ENCODE measurements around the gene TM6SF1.

Gene TM6SF1

DNA sequence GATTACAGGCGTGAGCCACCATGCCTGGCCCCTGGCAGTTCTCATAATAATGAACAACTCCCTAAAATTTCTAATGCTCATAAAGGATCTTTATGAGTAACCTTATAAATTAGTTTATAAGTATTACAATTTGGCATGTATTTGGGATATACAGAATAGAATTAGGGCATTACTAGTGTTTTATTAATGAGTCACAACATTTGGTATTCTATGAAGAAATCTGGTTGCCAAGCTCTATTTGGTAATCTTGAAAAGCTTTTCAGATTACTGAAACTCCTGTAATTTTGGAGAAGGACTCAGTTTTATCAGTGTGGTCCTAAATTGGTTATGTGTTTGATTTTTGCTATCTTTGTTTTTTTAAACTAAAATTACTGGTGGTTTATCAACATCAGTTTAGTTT, 45.8 kb downstream of the TM6SF1 start:
- DNase-seq (ENCODE audit: low spot score) = no peak
- TF ChIP-seq, protein P1, sequence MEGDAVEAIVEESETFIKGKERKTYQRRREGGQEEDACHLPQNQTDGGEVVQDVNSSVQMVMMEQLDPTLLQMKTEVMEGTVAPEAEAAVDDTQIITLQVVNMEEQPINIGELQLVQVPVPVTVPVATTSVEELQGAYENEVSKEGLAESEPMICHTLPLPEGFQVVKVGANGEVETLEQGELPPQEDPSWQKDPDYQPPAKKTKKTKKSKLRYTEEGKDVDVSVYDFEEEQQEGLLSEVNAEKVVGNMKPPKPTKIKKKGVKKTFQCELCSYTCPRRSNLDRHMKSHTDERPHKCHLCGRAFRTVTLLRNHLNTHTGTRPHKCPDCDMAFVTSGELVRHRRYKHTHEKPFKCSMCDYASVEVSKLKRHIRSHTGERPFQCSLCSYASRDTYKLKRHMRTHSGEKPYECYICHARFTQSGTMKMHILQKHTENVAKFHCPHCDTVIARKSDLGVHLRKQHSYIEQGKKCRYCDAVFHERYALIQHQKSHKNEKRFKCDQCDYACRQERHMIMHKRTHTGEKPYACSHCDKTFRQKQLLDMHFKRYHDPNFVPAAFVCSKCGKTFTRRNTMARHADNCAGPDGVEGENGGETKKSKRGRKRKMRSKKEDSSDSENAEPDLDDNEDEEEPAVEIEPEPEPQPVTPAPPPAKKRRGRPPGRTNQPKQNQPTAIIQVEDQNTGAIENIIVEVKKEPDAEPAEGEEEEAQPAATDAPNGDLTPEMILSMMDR (IDR thresholded peaks at IDR 0.05; ENCODE audit: extremely low read depth, missing control alignments) = no peak

DNA sequence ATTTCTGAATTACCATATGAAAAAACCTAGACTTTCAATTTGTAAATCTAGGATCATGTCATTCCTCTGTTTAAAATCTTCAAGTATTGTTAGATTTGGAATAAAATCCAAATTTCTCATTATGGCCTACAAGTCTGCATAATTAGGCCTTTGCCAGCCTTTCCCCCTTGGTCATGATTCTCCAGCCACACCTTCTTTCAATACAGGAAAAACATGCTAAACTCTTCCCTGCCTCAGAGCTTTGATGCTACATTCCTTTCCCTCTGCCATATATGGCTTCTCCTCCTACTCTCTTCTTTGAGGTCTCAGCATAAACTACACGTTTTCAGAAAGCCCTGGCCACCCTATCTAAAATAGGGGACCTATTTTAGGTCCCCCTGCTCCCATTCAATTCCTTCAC, 48.5 kb downstream of the TM6SF1 start:
- TF ChIP-seq, protein P1 (IDR thresholded peaks at IDR 0.05; ENCODE audit: extremely low read depth, missing control alignments) = no peak
- no peak for DNase-seq (ENCODE audit: low spot score)

DNA sequence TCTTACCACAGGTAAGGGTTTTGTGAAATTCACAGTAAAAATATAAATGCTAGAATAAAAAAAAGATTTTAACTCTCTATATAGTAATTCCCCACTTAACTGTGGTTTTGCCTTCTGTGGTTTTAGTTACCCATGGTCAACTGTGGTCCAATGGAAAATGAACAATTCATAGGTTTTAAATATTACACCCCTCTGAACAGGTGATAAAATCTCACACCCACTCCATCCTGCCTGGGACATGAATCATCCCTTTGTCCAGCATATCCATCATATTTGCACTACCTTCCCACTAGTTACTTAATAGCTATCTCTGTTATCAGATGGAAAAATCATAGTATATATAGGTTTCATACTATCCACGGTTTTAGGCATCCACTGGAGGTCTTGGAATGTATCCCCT, 50.9 kb downstream of the TM6SF1 start:
- DNase-seq (ENCODE audit: low spot score) = no peak
- TF ChIP-seq, protein P1 (IDR thresholded peaks at IDR 0.05; ENCODE audit: extremely low read depth, missing control alignments) = no peak

DNA sequence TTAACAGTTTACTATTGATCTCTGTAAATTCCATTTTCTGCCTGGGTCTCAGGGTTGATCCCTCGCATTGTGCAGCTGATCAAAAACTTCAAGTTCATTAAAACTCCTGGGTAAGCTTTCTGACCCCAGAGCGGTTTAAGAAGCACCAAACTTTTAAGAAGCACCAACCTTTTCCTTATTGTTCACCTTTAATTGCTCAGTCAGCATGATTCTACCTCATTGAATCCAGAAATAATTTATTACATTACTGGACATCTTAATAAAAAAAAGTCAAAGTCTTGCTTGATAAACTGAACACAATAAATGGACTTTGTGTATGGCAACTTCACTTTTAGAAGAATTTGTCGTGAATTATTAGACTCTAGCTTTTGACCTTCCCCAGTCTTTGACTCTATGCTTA, 53.3 kb downstream of the TM6SF1 start:
- TF ChIP-seq, protein P1 (IDR thresholded peaks at IDR 0.05; ENCODE audit: extremely low read depth, missing control alignments) = no peak
- DNase-seq (ENCODE audit: low spot score) = no peak

DNA sequence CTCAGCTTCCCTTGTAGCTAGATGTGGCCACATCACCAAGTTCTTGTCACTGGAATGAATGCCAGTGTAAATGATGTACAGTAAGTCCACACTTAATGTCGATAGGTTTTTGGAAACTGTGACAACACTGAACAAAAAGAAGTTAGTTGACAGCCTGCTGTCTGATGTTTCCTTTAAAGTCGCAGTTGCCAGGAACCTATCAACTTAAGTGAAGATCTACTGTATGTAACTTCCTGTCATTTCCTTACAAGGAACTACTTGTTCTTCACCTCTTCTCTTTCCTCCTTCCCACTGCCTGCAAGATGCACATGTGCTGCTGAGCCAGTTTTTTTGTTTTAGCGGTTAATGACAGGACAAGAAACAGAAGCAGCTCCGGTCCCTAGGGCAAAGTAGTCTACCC, 55.6 kb downstream of the TM6SF1 start:
- TF ChIP-seq, protein P1 (IDR thresholded peaks at IDR 0.05; ENCODE audit: extremely low read depth, missing control alignments) = no peak
- DNase-seq (ENCODE audit: low spot score) = no peak

DNA sequence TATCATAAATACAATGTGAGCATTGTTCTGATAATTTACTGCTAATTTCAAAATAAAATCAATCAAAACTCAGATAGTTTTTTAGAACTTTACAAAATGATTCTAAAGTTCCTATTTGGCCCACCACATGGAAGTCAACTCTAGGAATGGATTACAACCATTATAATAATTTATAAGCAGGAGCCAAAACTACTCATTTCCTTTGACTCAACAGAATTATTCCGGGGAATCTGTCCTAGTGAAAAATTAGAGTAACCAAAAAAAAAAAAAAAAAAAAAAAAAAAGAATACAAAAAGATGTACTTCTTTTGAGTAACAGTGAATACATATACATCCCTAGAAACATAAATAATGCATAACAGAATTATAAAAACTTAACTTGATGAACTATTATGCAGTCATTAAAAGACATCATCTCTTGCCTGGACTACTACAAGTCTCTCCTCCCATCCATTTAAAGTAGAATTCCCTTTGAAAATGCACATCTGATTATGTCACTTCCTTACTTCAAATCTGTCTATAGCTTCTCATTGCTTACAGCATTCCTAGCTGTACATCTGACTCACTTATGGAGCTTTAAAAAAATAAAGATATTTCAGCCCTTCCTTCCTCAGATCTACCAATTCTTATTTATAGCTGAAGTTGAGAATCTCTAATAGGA, 56.8 kb downstream of the TM6SF1 start:
- TF ChIP-seq, protein P1 (IDR thresholded peaks at IDR 0.05; ENCODE audit: extremely low read depth, missing control alignments) = no peak
- DNase-seq (ENCODE audit: low spot score) = no peak

DNA sequence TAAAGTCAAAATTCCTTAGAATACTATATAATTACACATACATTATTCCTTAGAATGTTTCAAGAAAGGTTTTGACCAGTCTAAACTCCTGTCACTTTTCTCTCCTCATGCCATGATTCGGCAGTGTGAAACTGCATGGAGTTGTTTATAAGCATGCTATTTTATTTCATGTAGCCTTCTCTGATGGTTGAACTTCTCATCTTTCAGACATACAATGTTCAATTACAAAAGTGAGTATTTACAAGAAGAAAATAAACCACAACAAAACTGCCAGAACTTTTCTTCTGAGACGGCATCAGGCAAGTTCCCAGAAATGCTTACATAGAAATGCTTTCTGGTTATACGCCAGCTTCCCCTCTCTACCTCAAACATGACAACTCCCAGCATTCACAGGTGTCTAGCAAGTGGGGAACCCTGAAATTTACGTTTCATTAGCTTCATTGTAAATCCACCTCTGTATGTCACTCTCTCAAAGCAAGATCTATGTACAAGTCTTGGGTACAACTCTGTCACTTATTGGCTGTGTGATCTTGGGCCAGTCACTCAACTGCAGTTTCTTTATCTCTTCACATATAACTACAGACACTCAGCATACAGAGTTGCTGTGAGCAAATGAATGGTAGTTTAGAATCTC, 57.4 kb downstream of the TM6SF1 start:
- TF ChIP-seq, protein P1 (IDR thresholded peaks at IDR 0.05; ENCODE audit: extremely low read depth, missing control alignments) = no peak

More for the DNA sequence above, 57.4 kb downstream of the TM6SF1 start:
- DNase-seq (ENCODE audit: low spot score) = no peak

All from GM20000 (cell line).